IMR-90 (cell line): ENCODE results near the gene EDARADD. TPM values are rescaled to one million over a fixed set of nuclear protein-coding genes. Genes with fewer than 3 reads are reported as not detected.

Experiments used
- ATAC-seq: fragments of 200-7000 bp; cut with Tn5 transposase; 2 replicates; pipeline ENCODE4 v1.9.1; 2020; ENCODE audit warnings: low read depth, mild to moderate bottlenecking, moderate library complexity
- BruUV-seq: library from RNA; stranded (reverse); fragments of 400-500 nt; replicated peaks from 2 replicates; lab custom pipeline; 2021; lab: Mats Ljungman, UMichigan
- CTCF ChIA-PET: fragments of 300-600 bp; formaldehyde crosslinking; extraction: SDS; loops from one replicate; lab custom pipeline; 2021; ENCODE audit warnings: antibody characterized with exemption; lab: Yijun Ruan, JAX
- POLR2A ChIA-PET: fragments of 300-600 bp; sonication (Branson Sonifier 250); formaldehyde crosslinking; loops from one replicate; lab custom pipeline; 2022; ENCODE audit warnings: antibody characterized with exemption; ENCODE audit not compliant: unreplicated experiment; lab: Charles Lee
- DNase-seq: peaks from one replicate; pipeline ENCODE4 v3.0.0; 2013
- H2AFZ ChIP-seq: replicated peaks from 2 replicates; pipeline ENCODE3; 2013; ENCODE audit warnings: low read length, mild to moderate bottlenecking; ENCODE audit not compliant: poor library complexity
- H2AK5ac ChIP-seq: 2 replicates; pipeline ENCODE4 v1.6.1; 2013; ENCODE audit warnings: low read depth, low read length, inconsistent platforms
- H2AK9ac ChIP-seq: replicated peaks from 2 replicates; pipeline ENCODE3; 2013; ENCODE audit warnings: mild to moderate bottlenecking, low read depth, low read length, moderate library complexity; ENCODE audit not compliant: poor library complexity
- H2BK120ac ChIP-seq: 2 replicates; pipeline ENCODE4 v1.6.1; 2013; ENCODE audit warnings: low read depth, low read length, inconsistent platforms
- H2BK15ac ChIP-seq: 3 replicates; pipeline ENCODE4 v1.6.1; 2013; ENCODE audit warnings: low read depth, low read length, inconsistent platforms
- H2BK20ac ChIP-seq: 2 replicates; pipeline ENCODE4 v1.6.1; 2013; ENCODE audit warnings: low read depth, mild to moderate bottlenecking, inconsistent platforms, low read length, moderate library complexity
- H2BK5ac ChIP-seq: 2 replicates; pipeline ENCODE4 v1.6.1; 2013; ENCODE audit warnings: mild to moderate bottlenecking, low read depth, low read length, inconsistent platforms; ENCODE audit not compliant: poor library complexity, severe bottlenecking
- H3K14ac ChIP-seq: replicated peaks from 2 replicates; pipeline ENCODE4 v1.6.1; 2013; ENCODE audit warnings: low read depth, low read length, inconsistent platforms
- H3K18ac ChIP-seq: 2 replicates; pipeline ENCODE4 v1.6.1; 2013; ENCODE audit warnings: low read depth, low read length, control low read depth
- H3K23ac ChIP-seq: 2 replicates; pipeline ENCODE4 v1.6.1; 2013; ENCODE audit warnings: low read depth, low read length, inconsistent platforms
- H3K27ac ChIP-seq: 2 replicates; pipeline ENCODE4 v1.5.1; 2013; ENCODE audit warnings: mild to moderate bottlenecking, control low read depth, low read length; ENCODE audit not compliant: insufficient read depth
- H3K27me3 ChIP-seq: 2 replicates; pipeline ENCODE4 v1.6.1; 2013; ENCODE audit warnings: low read length; ENCODE audit not compliant: control insufficient read depth, insufficient read depth
- H3K36me3 ChIP-seq: 2 replicates; pipeline ENCODE4 v1.6.1; 2013; ENCODE audit warnings: low read length, mixed read lengths; ENCODE audit not compliant: control insufficient read depth, insufficient read depth
- H3K4ac ChIP-seq: 2 replicates; pipeline ENCODE4 v1.6.1; 2013; ENCODE audit warnings: low read depth, low read length, inconsistent platforms
- H3K4me1 ChIP-seq: 2 replicates; pipeline ENCODE4 v1.6.1; 2013; ENCODE audit warnings: low read length, mixed read lengths; ENCODE audit not compliant: control insufficient read depth, insufficient read depth
- H3K4me2 ChIP-seq: 2 replicates; pipeline ENCODE4 v1.6.1; 2013; ENCODE audit warnings: low read depth, mild to moderate bottlenecking, control low read depth, low read length, moderate library complexity
- H3K4me3 ChIP-seq: 2 replicates; pipeline ENCODE4 v1.5.1; 2013; ENCODE audit warnings: low read depth, mild to moderate bottlenecking, control low read depth, low read length, moderate library complexity; ENCODE audit not compliant: insufficient read depth
- H3K56ac ChIP-seq: 2 replicates; pipeline ENCODE4 v1.6.1; 2013; ENCODE audit warnings: low read length, inconsistent platforms; ENCODE audit not compliant: insufficient read depth; ENCODE audit errors: extremely low read depth
- H3K79me1 ChIP-seq, 2 experiments: 2 replicates each; pipeline ENCODE4 v1.6.1; 2013; ENCODE audit warnings: low read length in 2 of 2, inconsistent platforms in 1 of 2, low read depth in 1 of 2
- H3K9ac ChIP-seq: 2 replicates; pipeline ENCODE4 v1.6.1; 2013; ENCODE audit warnings: low read depth, low read length, control low read depth
- H3K9me1 ChIP-seq: 2 replicates; pipeline ENCODE4 v1.6.1; 2013; ENCODE audit warnings: low read length, inconsistent platforms; ENCODE audit not compliant: insufficient read depth
- H3K9me3 ChIP-seq: 2 replicates; pipeline ENCODE4 v1.6.1; 2013; ENCODE audit warnings: low read length; ENCODE audit not compliant: control insufficient read depth, insufficient read depth
- H4K20me1 ChIP-seq: 2 replicates; pipeline ENCODE4 v1.6.1; 2013; ENCODE audit warnings: low read length, inconsistent platforms; ENCODE audit not compliant: insufficient read depth
- H4K5ac ChIP-seq: 2 replicates; pipeline ENCODE4 v1.6.1; 2013; ENCODE audit warnings: mild to moderate bottlenecking, low read depth, low read length, control low read depth
- H4K8ac ChIP-seq, 2 experiments: 2 replicates each; pipeline ENCODE4 v1.6.1; 2013; ENCODE audit warnings: low read depth in 2 of 2, low read length in 2 of 2, control low read depth in 1 of 2, inconsistent platforms in 1 of 2
- H4K91ac ChIP-seq: 2 replicates; pipeline ENCODE4 v1.6.1; 2013; ENCODE audit warnings: low read depth, low read length, inconsistent platforms; ENCODE audit not compliant: insufficient read depth
- BHLHE40 ChIP-seq: fragments of 150-350 bp; IDR thresholded peaks from 2 replicates; pipeline ENCODE4 v1.6.1; 2016; ENCODE audit warnings: mild to moderate bottlenecking, low read depth, low read length
- CEBPB ChIP-seq: IDR thresholded peaks from 2 replicates; pipeline ENCODE4 v1.6.1; 2012; ENCODE audit warnings: low read depth, low read length, improper control_type of control experiment
- WGBS, 2 experiments: methylation state at CpG; one replicate each; pipeline versions ENCODE4 v1.1.5 to v1.1.7; 2013; ENCODE audit warnings: missing lambda C conversion rate in 2 of 2; ENCODE audit not compliant: insufficient read length in 1 of 2; ENCODE audit errors: extremely low coverage in 2 of 2; 5-methylcytosine and 5-hydroxymethylcytosine counted together
- dilution Hi-C: fragments of 300-500 bp; cut with HindIII; formaldehyde crosslinking; loops from one replicate; pipeline ENCODE4 v1.14.3; 2018; ENCODE audit warnings: low sequenced_read_pairs; ENCODE audit not compliant: unreplicated experiment
- in situ Hi-C: fragments of 300-500 bp; cut with MboI; formaldehyde crosslinking; loops from 3 replicates; pipeline ENCODE4 v1.14.3; 2019; ENCODE audit warnings: low sequenced_read_pairs, inconsistent platforms, mixed read lengths
- intact Hi-C: fragments of 100-400 bp; cut with micrococcal nuclease; formaldehyde crosslinking; loops from 2 replicates; pipeline ENCODE4 v1.10.0; 2022
- polyA plus RNA-seq, 3 experiments: library from polyadenylated mRNA; depleted of rRNA; stranded (reverse); fragments of >200 nt; gene quantifications; 2 replicates each; pipeline ENCODE4 v1.2.3, GENCODE V29; 2012; ENCODE audit warnings: low replicate concordance in 1 of 3
- total RNA-seq: library from RNA; depleted of rRNA; stranded (reverse); fragments of >200 nt; gene quantifications from 2 replicates; pipeline ENCODE4 v1.2.3, GENCODE V29; 2012

EDARADD gene
- total and polyA plus RNA-seq, 2 of the 4 experiments (the other 2 are of a cell fraction), result not detected

DNA sequence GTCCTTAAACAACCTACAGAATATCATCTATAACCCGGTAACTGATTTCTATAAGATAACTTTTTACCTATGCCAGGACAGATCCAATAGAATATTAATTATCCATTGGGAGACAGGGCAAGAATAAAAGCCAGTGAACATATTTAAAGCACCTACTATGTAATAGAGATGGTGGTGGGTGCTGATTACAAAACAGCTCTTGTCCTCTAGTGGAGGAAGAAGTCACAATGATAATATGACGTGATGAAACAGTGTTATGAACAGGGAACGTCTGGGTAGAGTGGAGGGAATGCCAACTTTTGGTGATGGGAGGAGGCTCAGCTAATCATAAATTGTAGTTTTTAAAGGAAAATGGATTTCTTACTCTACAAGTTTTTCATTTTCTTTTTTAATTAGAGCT is 132.0 kb downstream of the EDARADD start:
- POLR2A ChIA-PET, result no interaction called here
- BruUV-seq, result no TSS peak

More for the DNA sequence above, 132.0 kb downstream of the EDARADD start:
- intact Hi-C loops, result no loop called here
- no peak for DNase-seq
- Histone ChIP-seq H2BK20ac (no peak overlapping the region), H2AK9ac (no peak overlapping the region), H2AFZ (no peak overlapping the region), H3K36me3 (0 out of 2 replicates have a peak, but pooled peaks cover 1% of the 10 kb centered on the region), H3K18ac (no peak overlapping the region), H4K8ac (no peak overlapping the region), H3K9me1 (peaks cover 3% of the 10 kb centered on the region; the same call in 1 of the 2 replicates), H2BK5ac (no peak overlapping the region), H3K27ac (no peak overlapping the region), H4K91ac (no peak overlapping the region), H3K4ac (no peak overlapping the region), H4K20me1 (no peaks in the 10 kb centered on the region), H2AK5ac (no peak overlapping the region), H3K14ac (no peak overlapping the region), H3K9ac (no peak overlapping the region), H2BK120ac (no peak overlapping the region), H3K4me2 (no peak overlapping the region), H3K4me1 (peaks cover 8% of the 10 kb centered on the region), H2BK15ac (no peak overlapping the region), H3K27me3 (no peaks in the 10 kb centered on the region), H3K79me1 (peaks cover 4 to 8% of the 10 kb centered on the region in 2 experiments; a peak in 3 of 4 replicates), H3K4me3 (no peak overlapping the region), H3K56ac (no peak overlapping the region), H3K9me3 (no peaks in the 10 kb centered on the region), H4K5ac (no peak overlapping the region), H3K23ac (no peak overlapping the region)
- in situ Hi-C loops, result no loop called here
- CTCF ChIA-PET, result no interaction called here
- TF ChIP-seq CEBPB, result peak; percentile 60
- TF ChIP-seq BHLHE40, result no peak
- no peak for ATAC-seq
- dilution Hi-C loops, result no loop called here
- no CpG with 5 or more reads among the region's 3 CpGs for WGBS, 2 experiments
